ENCODE data around the gene USP25. TPM values are rescaled to one million over a fixed set of nuclear protein-coding genes. Genes with fewer than 3 reads are reported as not detected.

USP25 gene, protein sequence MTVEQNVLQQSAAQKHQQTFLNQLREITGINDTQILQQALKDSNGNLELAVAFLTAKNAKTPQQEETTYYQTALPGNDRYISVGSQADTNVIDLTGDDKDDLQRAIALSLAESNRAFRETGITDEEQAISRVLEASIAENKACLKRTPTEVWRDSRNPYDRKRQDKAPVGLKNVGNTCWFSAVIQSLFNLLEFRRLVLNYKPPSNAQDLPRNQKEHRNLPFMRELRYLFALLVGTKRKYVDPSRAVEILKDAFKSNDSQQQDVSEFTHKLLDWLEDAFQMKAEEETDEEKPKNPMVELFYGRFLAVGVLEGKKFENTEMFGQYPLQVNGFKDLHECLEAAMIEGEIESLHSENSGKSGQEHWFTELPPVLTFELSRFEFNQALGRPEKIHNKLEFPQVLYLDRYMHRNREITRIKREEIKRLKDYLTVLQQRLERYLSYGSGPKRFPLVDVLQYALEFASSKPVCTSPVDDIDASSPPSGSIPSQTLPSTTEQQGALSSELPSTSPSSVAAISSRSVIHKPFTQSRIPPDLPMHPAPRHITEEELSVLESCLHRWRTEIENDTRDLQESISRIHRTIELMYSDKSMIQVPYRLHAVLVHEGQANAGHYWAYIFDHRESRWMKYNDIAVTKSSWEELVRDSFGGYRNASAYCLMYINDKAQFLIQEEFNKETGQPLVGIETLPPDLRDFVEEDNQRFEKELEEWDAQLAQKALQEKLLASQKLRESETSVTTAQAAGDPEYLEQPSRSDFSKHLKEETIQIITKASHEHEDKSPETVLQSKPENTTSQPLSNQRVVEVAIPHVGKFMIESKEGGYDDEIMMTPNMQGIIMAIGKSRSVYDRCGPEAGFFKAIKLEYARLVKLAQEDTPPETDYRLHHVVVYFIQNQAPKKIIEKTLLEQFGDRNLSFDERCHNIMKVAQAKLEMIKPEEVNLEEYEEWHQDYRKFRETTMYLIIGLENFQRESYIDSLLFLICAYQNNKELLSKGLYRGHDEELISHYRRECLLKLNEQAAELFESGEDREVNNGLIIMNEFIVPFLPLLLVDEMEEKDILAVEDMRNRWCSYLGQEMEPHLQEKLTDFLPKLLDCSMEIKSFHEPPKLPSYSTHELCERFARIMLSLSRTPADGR
- total RNA-seq: 10 to 100 TPM; 73.6 to 83.2 TPM
- 10 to 100 TPM in 2 of 3 donors, 1 to 10 TPM in 1; 8.9 to 32.8 (median 19.4) TPM for polyA plus RNA-seq
- total RNA-seq: 114 to 202 (median 146) reads per million in 6 experiments

- POLR2A ChIA-PET: interaction anchor here (0.7 to 1.6 kb wide), 8 partner anchors 19 to 665 kb away, joined by 3 to 6 read pairs (median 4); partner anchors contain the start of gene NRIP1
- H3K27ac Mint-ChIP-seq: peak within 1 kb of the TSS; percentile 84 to 97 (median 95)
- peak within 1 kb of the TSS; percentile 90 to 98 (median 94) for H3K4me3 Mint-ChIP-seq
- DNase-seq: peak; percentile 61 to 95 (median 82)
- no peaks in the 10 kb centered on the region for H3K36me3 Mint-ChIP-seq
- peak; percentile 75 for ATAC-seq
- no peaks in the 10 kb centered on the region for H3K9me3 Mint-ChIP-seq
- H3K4me1 Mint-ChIP-seq: peaks cover 10 to 41% (median 25%) of the 10 kb centered on the region in 4 donors
- H3K27me3 Mint-ChIP-seq: no peaks in the 10 kb centered on the region
Observed at GRCh38 chr21:15729674-15730483, at the start of gene USP25. TSS of gene USP25 (plus strand) at chr21:15729982. CDS start at chr21:15730394, 412 bp downstream.

GRCh38 chr21:15682186-15682895 lies 47.4 kb upstream of the USP25 start:
- ATAC-seq: no peak
- Mint-ChIP-seq H3K9me3 (no peaks in the 10 kb centered on the region), H3K4me1 (peaks cover 2 to 8% (median 4%) of the 10 kb centered on the region in 4 donors), H3K4me3 (no peak overlapping the region), H3K27ac (no peak overlapping the region), H3K36me3 (no peaks in the 10 kb centered on the region), H3K27me3 (peaks cover 0 to 5% (median 2%) of the 10 kb centered on the region in 5 donors)
- POLR2A ChIA-PET: no interaction called here
- no peak for DNase-seq

DNA sequence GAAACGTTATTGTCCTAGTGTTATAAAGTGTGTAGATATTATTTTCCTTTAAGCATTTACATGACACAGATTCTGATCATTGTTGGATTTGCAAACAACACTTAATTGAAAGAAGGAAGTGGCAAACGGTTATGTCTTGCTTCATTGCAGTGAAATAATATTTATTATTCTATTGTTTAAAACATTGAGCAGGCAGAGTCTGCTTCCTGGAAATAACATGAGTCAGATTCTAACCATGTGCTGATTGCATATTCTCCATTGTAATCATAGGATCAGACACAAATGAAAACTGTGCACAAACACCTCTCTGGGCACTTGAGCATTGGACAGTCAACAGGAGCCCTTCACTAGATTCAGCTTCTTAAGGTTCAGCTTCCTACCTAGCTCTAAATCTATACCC lies 46.8 kb upstream of the USP25 start:
- no peak for ATAC-seq
- POLR2A ChIA-PET: no interaction called here
- H3K9me3 Mint-ChIP-seq: no peaks in the 10 kb centered on the region
- DNase-seq: no peak
- peaks cover 0 to 5% (median 2%) of the 10 kb centered on the region in 5 donors for H3K27me3 Mint-ChIP-seq
- H3K36me3 Mint-ChIP-seq: no peaks in the 10 kb centered on the region
- no peak overlapping the region for H3K27ac Mint-ChIP-seq
- no peak overlapping the region for H3K4me3 Mint-ChIP-seq
- H3K4me1 Mint-ChIP-seq: peaks cover 2 to 8% (median 4%) of the 10 kb centered on the region in 4 donors

GRCh38 chr21:15686506-15686905 lies 43.3 kb upstream of the USP25 start:
- peaks cover 2 to 20% (median 5%) of the 10 kb centered on the region in 4 donors for H3K4me1 Mint-ChIP-seq

GRCh38 chr21:15687208-15687607 lies 42.6 kb upstream of the USP25 start:
- H3K4me3 Mint-ChIP-seq: no peak overlapping the region
- peaks cover 0 to 5% (median 2%) of the 10 kb centered on the region in 5 donors for H3K27me3 Mint-ChIP-seq
- no peak for ATAC-seq
- POLR2A ChIA-PET: no interaction called here
- H3K9me3 Mint-ChIP-seq: no peaks in the 10 kb centered on the region
- H3K27ac Mint-ChIP-seq: no peak overlapping the region
- no peak for DNase-seq
- peaks cover 1 to 20% (median 4%) of the 10 kb centered on the region in 4 donors for H3K4me1 Mint-ChIP-seq
- H3K36me3 Mint-ChIP-seq: no peaks in the 10 kb centered on the region

More at GRCh38 chr21:15686506-15686905, 43.3 kb upstream of the USP25 start:
- no peak overlapping the region for H3K4me3 Mint-ChIP-seq
- no peak overlapping the region for H3K27ac Mint-ChIP-seq
- H3K36me3 Mint-ChIP-seq: no peaks in the 10 kb centered on the region
- DNase-seq (no peak), ATAC-seq (no peak)
- no peaks in the 10 kb centered on the region for H3K9me3 Mint-ChIP-seq
- POLR2A ChIA-PET: interaction anchor here (0.5 kb wide), 1 partner anchor 26 kb away, joined by 4 read pairs; no protein-coding TSS in a partner anchor
- H3K27me3 Mint-ChIP-seq: peaks cover 0 to 5% (median 2%) of the 10 kb centered on the region in 5 donors

GRCh38 chr21:15688016-15688415 lies 41.8 kb upstream of the USP25 start:
- Mint-ChIP-seq H3K27me3 (peaks cover 0 to 5% (median 2%) of the 10 kb centered on the region in 5 donors), H3K36me3 (no peaks in the 10 kb centered on the region), H3K27ac (no peak overlapping the region), H3K9me3 (no peaks in the 10 kb centered on the region), H3K4me1 (peaks cover 0 to 15% (median under 1%) of the 10 kb centered on the region in 4 donors), H3K4me3 (no peak overlapping the region)
- POLR2A ChIA-PET: no interaction called here
- ATAC-seq: no peak
- no peak for DNase-seq

DNA sequence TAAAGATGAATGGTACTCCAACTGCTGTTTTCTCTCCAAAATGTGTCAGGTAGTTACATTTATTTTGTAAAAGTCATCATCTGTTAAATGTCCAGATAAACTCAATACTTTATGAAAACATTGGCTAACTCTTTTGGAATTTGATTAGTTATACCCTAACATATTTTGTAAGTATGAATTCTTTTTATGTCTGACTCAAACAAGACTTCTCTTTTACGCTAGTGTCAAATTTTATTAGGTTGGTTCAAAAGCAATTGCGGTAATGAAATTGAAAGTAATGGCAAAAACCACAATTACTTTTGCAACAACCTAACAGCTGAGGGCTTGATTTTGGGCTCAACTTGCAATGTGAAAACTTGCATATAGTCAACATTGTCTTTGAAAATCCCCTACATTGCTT lies 41.0 kb upstream of the USP25 start:
- peaks cover 0 to 5% (median under 1%) of the 10 kb centered on the region in 5 donors for H3K27me3 Mint-ChIP-seq

DNA sequence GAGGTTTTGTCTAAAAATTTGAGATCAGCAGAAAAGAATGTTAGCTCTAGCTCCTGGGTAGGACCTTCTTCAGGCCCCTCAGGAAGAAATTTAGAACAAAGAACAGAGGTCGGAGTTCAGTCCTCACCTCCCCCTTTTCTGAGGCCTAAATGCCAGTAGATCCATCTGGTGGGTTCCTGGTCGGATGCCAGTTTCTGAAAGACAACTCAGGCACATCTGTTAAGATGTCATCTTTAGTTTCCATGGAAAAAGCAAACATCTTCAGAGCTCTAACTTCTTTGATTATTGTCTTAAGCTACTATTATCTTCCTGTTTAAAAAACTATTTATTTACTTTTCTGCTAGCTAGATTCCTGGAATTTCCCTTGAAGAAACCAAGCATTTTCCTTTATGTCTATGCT lies 37.1 kb upstream of the USP25 start:
- POLR2A ChIA-PET: no interaction called here
- Mint-ChIP-seq H3K36me3 (no peaks in the 10 kb centered on the region), H3K27me3 (peaks cover 0 to 5% (median 4%) of the 10 kb centered on the region in 5 donors), H3K4me1 (peaks cover 0 to 15% (median 0%) of the 10 kb centered on the region in 4 donors), H3K9me3 (peaks cover 0 to 6% (median 2%) of the 10 kb centered on the region in 9 donors), H3K4me3 (no peak overlapping the region), H3K27ac (no peak overlapping the region)
- DNase-seq (no peak), ATAC-seq (no peak)

More for the DNA sequence above, 41.0 kb upstream of the USP25 start:
- Mint-ChIP-seq H3K36me3 (no peaks in the 10 kb centered on the region), H3K9me3 (no peaks in the 10 kb centered on the region), H3K4me3 (peak overlapping the region in 2 of 10 donors; percentile 11 to 38), H3K4me1 (peaks cover 0 to 15% (median under 1%) of the 10 kb centered on the region in 4 donors), H3K27ac (no peak overlapping the region)
- ATAC-seq: no peak
- DNase-seq: peak in 1 of 10 donors; percentile 4
- POLR2A ChIA-PET: no interaction called here

DNA sequence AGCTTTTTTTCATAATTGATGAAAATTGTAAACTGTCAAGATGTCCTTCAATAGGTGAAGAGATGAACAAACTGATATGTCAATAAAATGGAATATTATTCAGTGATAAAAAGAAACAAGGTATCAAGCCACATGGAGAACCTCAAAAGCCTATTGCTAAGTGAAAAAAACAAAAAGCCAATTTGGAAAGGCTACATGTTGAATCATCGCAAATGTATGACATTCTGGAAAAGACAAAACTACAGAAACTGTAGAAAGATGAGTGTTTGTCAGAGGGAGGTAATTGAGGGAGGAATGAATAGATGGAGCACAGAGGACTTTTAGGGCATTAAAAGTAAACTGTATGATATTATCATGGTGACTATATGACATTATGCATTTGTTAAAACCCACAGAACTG lies 34.5 kb upstream of the USP25 start:
- DNase-seq: no peak
- H3K27me3 Mint-ChIP-seq: peaks cover 0 to 5% (median 4%) of the 10 kb centered on the region in 5 donors
- H3K9me3 Mint-ChIP-seq: peaks cover 0 to 11% (median 6%) of the 10 kb centered on the region in 9 donors
- H3K27ac Mint-ChIP-seq: no peak overlapping the region
- H3K4me1 Mint-ChIP-seq: no peaks in the 10 kb centered on the region
- H3K4me3 Mint-ChIP-seq: no peak overlapping the region
- ATAC-seq: no peak
- POLR2A ChIA-PET: no interaction called here
- no peaks in the 10 kb centered on the region for H3K36me3 Mint-ChIP-seq

DNA sequence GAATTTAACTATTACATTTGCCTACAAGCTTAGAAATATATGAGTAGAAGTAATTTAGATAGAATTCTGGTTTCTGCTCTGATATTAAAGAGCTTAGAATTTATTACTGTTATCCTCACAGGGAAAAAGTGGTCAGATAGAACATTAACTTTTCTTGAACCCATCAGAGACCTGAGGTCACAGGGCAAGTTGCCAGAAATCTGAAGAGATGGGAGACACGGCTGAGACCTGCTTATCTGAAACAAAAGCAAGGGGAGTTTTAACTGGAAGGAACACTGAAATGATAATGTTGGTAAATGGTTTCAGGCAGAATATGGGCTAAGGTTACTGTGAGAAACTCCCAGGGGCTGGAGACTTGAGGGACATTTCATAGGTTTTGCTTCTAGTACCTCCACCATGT lies 28.0 kb upstream of the USP25 start:
- DNase-seq (no peak), ATAC-seq (no peak)
- H3K4me1 Mint-ChIP-seq: no peaks in the 10 kb centered on the region
- no peak overlapping the region for H3K4me3 Mint-ChIP-seq
- peaks cover 0 to 15% (median 6%) of the 10 kb centered on the region in 3 donors for H3K36me3 Mint-ChIP-seq
- peaks cover 2 to 32% (median 14%) of the 10 kb centered on the region in 9 donors for H3K9me3 Mint-ChIP-seq
- H3K27ac Mint-ChIP-seq: no peak overlapping the region
- no peaks in the 10 kb centered on the region for H3K27me3 Mint-ChIP-seq
- POLR2A ChIA-PET: no interaction called here

- ATAC-seq (no peak), DNase-seq (no peak)
- Mint-ChIP-seq H3K27ac (no peak overlapping the region), H3K4me3 (no peak overlapping the region), H3K36me3 (peaks cover 0 to 15% (median 6%) of the 10 kb centered on the region in 3 donors), H3K27me3 (no peaks in the 10 kb centered on the region), H3K4me1 (no peaks in the 10 kb centered on the region), H3K9me3 (peaks cover 0 to 24% (median 10%) of the 10 kb centered on the region in 9 donors)
- POLR2A ChIA-PET: no interaction called here
Observed at GRCh38 chr21:15703932-15704331, 25.9 kb upstream of the USP25 start.

Data from naive thymus-derived CD8-positive, alpha-beta T cell (primary cell).